Measurements from ENCODE around the gene RNU5D-1. TPM values are rescaled to one million over a fixed set of nuclear protein-coding genes. Genes with fewer than 3 reads are reported as not detected.

RNU5D-1 gene
- total and polyA plus RNA-seq, 8 donors: 3.4 to 4.7 TPM; not detected in 6

DNA sequence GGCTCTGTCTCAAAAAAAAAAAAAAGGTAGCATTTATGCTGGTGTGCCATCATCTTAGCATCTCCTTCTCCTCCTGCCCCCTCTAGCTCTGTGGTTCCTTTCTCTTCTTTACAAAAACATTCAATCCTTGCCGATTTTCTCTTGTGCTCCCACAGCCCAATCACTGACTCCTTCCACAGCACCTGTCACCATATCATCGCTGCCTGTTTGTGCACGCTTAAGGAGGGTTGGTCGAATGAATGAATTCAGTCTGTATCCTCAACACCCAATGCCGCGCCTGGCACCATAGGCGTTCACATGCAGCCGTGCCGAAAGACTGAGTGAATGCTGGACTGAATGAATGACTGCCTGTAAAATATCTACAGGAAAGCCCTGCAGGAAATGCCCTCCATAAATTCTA, 7.9 kb downstream of the RNU5D-1 start:
- no peak for ATAC-seq
- intact Hi-C loops (cut with DNase I): no loop called here

DNA sequence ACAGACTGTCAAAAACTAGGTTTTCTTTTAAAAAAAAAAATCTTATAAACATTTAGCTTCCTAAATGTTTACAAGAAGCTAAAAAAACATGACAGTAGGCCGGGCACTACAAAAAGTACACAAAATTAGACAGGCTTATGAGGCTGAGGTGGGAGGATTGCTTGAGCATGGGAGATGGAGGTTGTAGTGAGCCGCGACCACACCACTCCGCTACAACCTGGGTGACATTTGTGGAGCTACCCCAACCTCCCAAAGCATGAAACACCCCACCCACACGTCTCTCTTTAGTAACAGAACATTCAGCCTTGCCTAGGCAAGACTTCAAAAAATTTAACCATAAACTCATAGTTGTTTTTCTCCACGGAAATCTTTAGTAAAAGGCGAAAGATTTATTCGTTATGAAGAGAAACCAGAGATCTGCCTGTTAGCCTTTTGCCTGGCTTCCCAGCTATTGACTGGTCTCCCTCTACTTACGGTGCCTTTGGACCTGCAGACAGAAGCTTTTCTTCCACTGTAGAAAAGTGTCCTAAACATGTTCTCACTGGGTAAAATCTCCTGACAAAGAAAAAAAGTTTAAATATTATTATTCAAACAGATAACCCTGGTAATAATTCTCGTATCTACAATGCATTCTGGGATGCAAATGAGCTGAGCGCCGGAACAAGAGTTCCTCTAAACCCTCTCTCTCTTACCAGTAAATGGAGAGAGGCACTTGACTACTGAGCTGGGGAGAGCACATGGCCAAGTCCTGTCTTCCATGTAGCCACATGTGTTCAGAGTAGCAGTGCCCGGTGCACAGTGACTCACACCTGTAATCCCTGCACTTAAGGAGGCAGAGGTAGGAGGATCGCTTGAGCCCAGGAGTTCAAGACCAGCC, 9.2 kb downstream of the RNU5D-1 start:
- H3K27ac ChIP-seq: peak overlapping the region; percentile 58 to 76
- no peaks in the 10 kb centered on the region for H3K9me3 ChIP-seq
- intact Hi-C loops (cut with DNase I): no loop called here
- ATAC-seq (peak; percentile 92), DNase-seq (peak in 2 of 4 donors; percentile 79 to 82)
- no peaks in the 10 kb centered on the region for H3K36me3 ChIP-seq
- peaks cover 0 to 8% of the 10 kb centered on the region in 2 donors for H3K27me3 ChIP-seq
- no peak overlapping the region for H3K4me3 ChIP-seq
- H3K4me1 ChIP-seq: peaks cover 0 to 32% of the 10 kb centered on the region in 2 donors
- TF ChIP-seq CTCF (IDR thresholded peaks at IDR 0.05): no peak

More for the DNA sequence above, 7.9 kb downstream of the RNU5D-1 start:
- Histone ChIP-seq H3K4me3 (no peak overlapping the region), H3K9me3 (no peaks in the 10 kb centered on the region), H3K27ac (peak overlapping the region in 1 of 2 donors; percentile 38), H3K4me1 (peaks cover 0 to 32% of the 10 kb centered on the region in 2 donors), H3K36me3 (no peaks in the 10 kb centered on the region), H3K27me3 (peaks cover 0 to 8% of the 10 kb centered on the region in 2 donors)
- TF ChIP-seq CTCF (IDR thresholded peaks at IDR 0.05): no peak
- no peak for DNase-seq

GRCh38 chr1:44720281-44720680, 10.7 kb downstream of the RNU5D-1 start:
- intact Hi-C loops (cut with DNase I): no loop called here
- H3K4me1 ChIP-seq: peaks cover 0 to 33% of the 10 kb centered on the region in 2 donors
- DNase-seq (no peak), ATAC-seq (no peak)
- no peak for TF ChIP-seq CTCF (IDR thresholded peaks at IDR 0.05)
- no peak overlapping the region for H3K4me3 ChIP-seq
- peaks cover 0 to 8% of the 10 kb centered on the region in 2 donors for H3K27me3 ChIP-seq
- H3K9me3 ChIP-seq: no peaks in the 10 kb centered on the region
- no peaks in the 10 kb centered on the region for H3K36me3 ChIP-seq
- H3K27ac ChIP-seq: no peak overlapping the region

- no peak for ATAC-seq
- peaks cover 0 to 2% of the 10 kb centered on the region in 2 donors for H3K27me3 ChIP-seq
- H3K4me1 ChIP-seq: peaks cover 0 to 34% of the 10 kb centered on the region in 2 donors
- no peaks in the 10 kb centered on the region for H3K36me3 ChIP-seq
- H3K4me3 ChIP-seq: no peak overlapping the region
- TF ChIP-seq CTCF (IDR thresholded peaks at IDR 0.05): no peak
- H3K27ac ChIP-seq: no peak overlapping the region
- intact Hi-C loops (cut with DNase I): no loop called here
- H3K9me3 ChIP-seq: no peaks in the 10 kb centered on the region
- DNase-seq: no peak
Observed at GRCh38 chr1:44719318-44719717, 11.7 kb downstream of the RNU5D-1 start.

DNA sequence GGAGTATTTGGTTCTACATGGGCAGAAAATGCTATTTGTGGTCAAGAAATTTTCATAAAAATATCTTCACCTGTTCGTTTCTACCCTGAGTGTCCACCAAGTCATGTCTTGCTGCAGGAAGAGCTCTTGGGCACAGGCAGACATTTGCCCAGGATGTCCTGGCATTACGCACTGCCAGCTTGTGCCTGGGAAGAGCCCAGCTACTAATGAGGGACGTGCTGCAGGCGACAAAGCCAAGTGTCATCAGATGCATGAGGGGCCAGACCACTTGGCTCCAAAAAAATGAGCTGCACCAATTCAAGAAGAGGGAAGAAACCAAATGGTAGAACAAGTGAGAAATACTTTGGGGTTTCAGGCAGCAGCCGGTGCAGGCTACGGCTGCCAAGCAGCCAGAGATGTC, 12.9 kb downstream of the RNU5D-1 start:
- intact Hi-C loops (cut with DNase I): no loop called here
- H3K27me3 ChIP-seq: no peaks in the 10 kb centered on the region
- peaks cover 0 to 22% of the 10 kb centered on the region in 2 donors for H3K4me1 ChIP-seq
- ATAC-seq: no peak
- no peak for DNase-seq
- no peaks in the 10 kb centered on the region for H3K36me3 ChIP-seq
- H3K9me3 ChIP-seq: no peaks in the 10 kb centered on the region
- no peak overlapping the region for H3K4me3 ChIP-seq
- no peak overlapping the region for H3K27ac ChIP-seq
- TF ChIP-seq CTCF (IDR thresholded peaks at IDR 0.05): no peak
